Peyer's patch (tissue), 4 donors: ENCODE measurements around the gene NAXE. TPM values are rescaled to one million over a fixed set of nuclear protein-coding genes. Genes with fewer than 3 reads are reported as not detected.
"Not testable (repeated sequence)": the region's sequence is repeated elsewhere in the genome, so short reads cannot be mapped to it uniquely, and the experiment has no call there.

Source experiments
- DNase-seq, 3 donors: peaks; one replicate each; pipeline ENCODE4 v3.0.0-alpha.2; 2017 to 2019
- H3K27ac ChIP-seq, 4 donors: fragments of 200-600 bp; sonication (generic); one replicate each; pipeline ENCODE4 v1.5.1; 2016 to 2019
- H3K27me3 ChIP-seq, 2 donors: fragments of 200-600 bp; sonication (generic); one replicate each; pipeline ENCODE4 v1.5.1; 2019
- H3K36me3 ChIP-seq, 3 donors: fragments of 200-600 bp; sonication (generic); one replicate each; pipeline ENCODE4 v1.5.1; 2016 to 2019
- H3K4me1 ChIP-seq, 4 donors: fragments of 200-600 bp; sonication (generic); one replicate each; pipeline ENCODE4 v1.5.1; 2016 to 2019
- H3K4me3 ChIP-seq, 4 donors: fragments of 200-600 bp; sonication (generic); 1 replicate in 3 of 4; 2 replicates in 1 of 4; pipeline ENCODE4 v1.5.1; 2016 to 2019; ENCODE audit warnings: mild to moderate bottlenecking in 1 of 4
- H3K9me3 ChIP-seq, 4 donors: fragments of 200-600 bp; sonication (generic); one replicate each; pipeline ENCODE4 v1.5.1; 2016 to 2019; ENCODE audit warnings: mild to moderate bottlenecking in 1 of 4
- POLR2A ChIP-seq, 2 donors: fragments of 450-650 bp; IDR thresholded peaks; one replicate each; pipeline ENCODE4 v1.5.1; 2017; ENCODE audit warnings: antibody characterized with exemption in 2 of 2, mild to moderate bottlenecking in 2 of 2, moderate library complexity in 2 of 2
- total RNA-seq, 4 donors: library from RNA; depleted of rRNA; stranded (reverse); fragments of >200 nt; gene quantifications; one replicate each; pipeline ENCODE4 v1.1.0, GENCODE V29; 2016
- TF ChIP-seq, protein P1 (sequence below), 6 experiments: fragments of 450-650 bp in 4 of 6; fragments of 200-600 bp in 2 of 6; sonication (generic) in 1 of 6; IDR thresholded peaks; one replicate each; pipeline ENCODE4 v1.5.1; 2017 to 2019; ENCODE audit warnings: antibody characterized with exemption in 6 of 6, mild to moderate bottlenecking in 3 of 6, moderate library complexity in 1 of 6

NAXE gene
- total RNA-seq, 4 donors from 2014 or later = 38.0 to 96.5 (median 73.1) TPM

DNA sequence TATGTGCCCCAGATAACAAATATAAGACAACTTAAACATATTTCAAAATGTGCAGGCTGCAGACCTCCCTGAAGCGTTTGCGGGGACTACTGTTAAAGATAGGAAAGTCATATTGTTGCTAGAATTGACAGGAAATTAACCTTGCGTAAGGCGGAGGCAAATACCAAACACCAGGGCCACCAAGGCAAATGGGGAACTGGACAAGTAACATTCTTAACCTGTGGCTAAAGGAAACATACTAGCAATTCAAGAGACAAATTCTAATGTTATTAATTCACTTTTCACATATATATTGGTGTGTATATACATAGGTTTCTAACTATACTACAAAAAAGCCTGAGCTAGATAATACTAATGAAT, 34.5 kb downstream of the NAXE start:
- Histone ChIP-seq H3K4me3 (peak overlapping the region in 3 of 4 donors; percentile 46 to 55 (median 48)), H3K9me3 (no peaks in the 10 kb centered on the region), H3K4me1 (peaks cover 14 to 24% (median 20%) of the 10 kb centered on the region in 4 donors), H3K36me3 (no peaks in the 10 kb centered on the region), H3K27ac (peak overlapping the region in 1 of 4 donors; percentile 9), H3K27me3 (peaks cover 0 to 21% of the 10 kb centered on the region in 2 donors)
- TF ChIP-seq, protein P1, sequence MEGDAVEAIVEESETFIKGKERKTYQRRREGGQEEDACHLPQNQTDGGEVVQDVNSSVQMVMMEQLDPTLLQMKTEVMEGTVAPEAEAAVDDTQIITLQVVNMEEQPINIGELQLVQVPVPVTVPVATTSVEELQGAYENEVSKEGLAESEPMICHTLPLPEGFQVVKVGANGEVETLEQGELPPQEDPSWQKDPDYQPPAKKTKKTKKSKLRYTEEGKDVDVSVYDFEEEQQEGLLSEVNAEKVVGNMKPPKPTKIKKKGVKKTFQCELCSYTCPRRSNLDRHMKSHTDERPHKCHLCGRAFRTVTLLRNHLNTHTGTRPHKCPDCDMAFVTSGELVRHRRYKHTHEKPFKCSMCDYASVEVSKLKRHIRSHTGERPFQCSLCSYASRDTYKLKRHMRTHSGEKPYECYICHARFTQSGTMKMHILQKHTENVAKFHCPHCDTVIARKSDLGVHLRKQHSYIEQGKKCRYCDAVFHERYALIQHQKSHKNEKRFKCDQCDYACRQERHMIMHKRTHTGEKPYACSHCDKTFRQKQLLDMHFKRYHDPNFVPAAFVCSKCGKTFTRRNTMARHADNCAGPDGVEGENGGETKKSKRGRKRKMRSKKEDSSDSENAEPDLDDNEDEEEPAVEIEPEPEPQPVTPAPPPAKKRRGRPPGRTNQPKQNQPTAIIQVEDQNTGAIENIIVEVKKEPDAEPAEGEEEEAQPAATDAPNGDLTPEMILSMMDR (IDR thresholded peaks at IDR 0.05) = no peak
- no peak for TF ChIP-seq POLR2A (IDR thresholded peaks at IDR 0.05)
- no peak for DNase-seq

DNA sequence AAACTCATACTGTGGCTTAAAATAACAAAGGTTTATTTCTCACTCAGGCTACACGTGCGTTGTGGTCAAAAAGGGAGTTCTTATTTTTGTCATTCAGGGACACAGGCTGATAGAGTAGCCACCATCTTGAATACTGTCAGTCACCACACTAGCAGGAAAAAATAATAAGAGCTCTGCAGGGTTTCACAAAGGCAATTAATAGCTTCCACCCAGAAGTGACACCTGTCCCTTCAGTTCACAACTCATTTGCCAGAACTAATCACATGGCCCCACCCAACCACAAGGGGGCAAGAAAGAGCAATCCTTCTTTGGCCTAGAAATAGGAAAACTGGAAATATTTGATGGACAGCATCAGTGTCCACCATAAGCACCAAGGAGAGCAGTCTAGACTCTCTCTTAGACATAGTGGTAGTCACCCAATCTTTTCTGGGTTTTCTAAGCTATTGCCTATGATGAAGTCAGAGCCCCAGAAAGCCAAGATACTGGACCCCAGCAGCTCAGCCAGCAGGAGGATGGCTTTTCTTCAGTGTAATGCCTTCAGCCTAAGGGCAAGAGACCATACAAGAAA, 35.8 kb downstream of the NAXE start:
- peaks cover 0 to 21% of the 10 kb centered on the region in 2 donors for H3K27me3 ChIP-seq

DNA sequence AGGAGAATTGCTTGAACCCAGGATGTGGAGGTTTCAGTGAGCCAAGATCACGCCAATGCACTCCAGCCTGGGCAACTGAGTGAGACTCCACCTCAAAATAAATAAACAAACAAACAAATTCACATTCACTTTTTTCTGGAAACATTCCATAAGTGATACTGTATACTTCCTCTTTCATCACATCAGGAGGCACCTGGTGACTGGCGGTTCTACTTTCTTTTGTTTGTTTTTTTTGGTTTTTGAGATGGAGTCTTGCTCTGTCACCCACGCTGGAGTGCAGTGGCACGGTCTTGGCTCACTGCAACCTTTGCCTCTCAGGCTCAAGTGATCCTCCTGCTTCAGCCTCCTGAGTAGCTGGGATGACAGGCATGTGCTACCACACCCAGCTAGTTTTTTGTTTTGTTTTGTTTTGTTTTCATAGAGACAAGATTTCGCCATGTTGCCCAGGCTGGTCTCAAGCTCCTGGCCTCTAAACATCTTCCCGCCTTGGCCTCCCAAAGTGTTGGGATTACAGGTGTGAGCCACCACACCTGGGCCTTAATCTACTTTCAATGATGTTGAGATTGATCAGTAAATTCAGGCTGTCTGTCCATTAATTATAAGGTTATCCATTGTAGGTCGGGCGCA, 38.4 kb downstream of the NAXE start:
- Histone ChIP-seq H3K27ac (no peak overlapping the region), H3K4me3 (no peak overlapping the region), H3K9me3 (no peaks in the 10 kb centered on the region), H3K36me3 (no peaks in the 10 kb centered on the region), H3K4me1 (peaks cover 8 to 9% (median 8%) of the 10 kb centered on the region in 4 donors), H3K27me3 (peaks cover 0 to 6% of the 10 kb centered on the region in 2 donors)
- DNase-seq = no peak
- TF ChIP-seq, protein P1 (IDR thresholded peaks at IDR 0.05) = no peak
- TF ChIP-seq POLR2A (IDR thresholded peaks at IDR 0.05) = no peak

More for the DNA sequence above, 35.8 kb downstream of the NAXE start:
- Histone ChIP-seq H3K4me1 (peaks cover 14 to 24% (median 20%) of the 10 kb centered on the region in 4 donors), H3K9me3 (no peaks in the 10 kb centered on the region), H3K27ac (no peak overlapping the region), H3K4me3 (no peak overlapping the region), H3K36me3 (no peaks in the 10 kb centered on the region)
- peak in 2 of 3 donors; percentile 31 to 73 for DNase-seq
- no peak for TF ChIP-seq POLR2A (IDR thresholded peaks at IDR 0.05)
- TF ChIP-seq, protein P1 (IDR thresholded peaks at IDR 0.05) = peak; percentile 33 to 78 (median 61)

DNA sequence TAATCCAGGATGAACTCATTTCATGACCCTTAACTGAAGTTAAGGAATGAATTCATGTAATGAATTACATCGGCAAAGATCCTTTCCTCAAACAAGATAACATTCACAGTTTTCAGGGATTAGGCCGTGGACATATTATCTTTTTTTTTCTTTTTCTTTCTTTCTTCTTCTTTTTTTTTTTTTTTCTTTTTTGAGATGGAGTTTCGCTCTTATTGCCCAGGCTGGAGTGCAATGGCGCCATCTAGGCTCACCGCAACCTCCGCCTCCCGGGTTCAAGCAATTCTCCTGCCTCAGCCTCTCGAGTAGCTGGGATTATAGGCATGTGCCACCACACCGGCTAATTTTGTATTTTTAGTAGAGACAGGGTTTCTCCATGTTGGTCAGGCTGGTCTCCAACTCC, 39.6 kb downstream of the NAXE start:
- not testable (repeated sequence) for H3K27me3 ChIP-seq, H3K4me1 ChIP-seq, H3K4me3 ChIP-seq, H3K36me3 ChIP-seq, H3K9me3 ChIP-seq, DNase-seq, H3K27ac ChIP-seq

DNA sequence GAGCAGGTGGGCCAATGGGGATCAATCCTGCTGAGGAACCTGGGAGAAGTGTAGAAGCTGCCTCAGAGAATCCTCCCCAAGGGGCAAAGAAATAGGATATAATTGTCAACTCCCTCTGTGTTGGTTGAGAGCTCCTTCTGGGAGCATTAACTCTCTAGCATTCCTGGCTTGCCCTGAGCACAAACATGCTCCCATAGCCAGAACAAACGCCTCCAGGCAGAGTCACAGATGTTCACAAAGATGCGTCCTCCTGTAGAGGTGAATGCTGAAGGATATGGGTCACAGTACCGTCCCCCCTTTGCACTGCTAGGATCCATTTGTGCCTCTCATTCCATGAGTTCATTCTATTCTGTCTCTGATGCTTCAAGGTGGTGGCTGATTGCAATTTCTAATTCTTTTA, 40.8 kb downstream of the NAXE start:
- no peaks in the 10 kb centered on the region for H3K36me3 ChIP-seq
- H3K4me1 ChIP-seq = no peaks in the 10 kb centered on the region
- no peak overlapping the region for H3K27ac ChIP-seq
- H3K27me3 ChIP-seq = no peaks in the 10 kb centered on the region
- TF ChIP-seq POLR2A (IDR thresholded peaks at IDR 0.05) = no peak
- TF ChIP-seq, protein P1 (IDR thresholded peaks at IDR 0.05) = no peak
- DNase-seq = no peak
- no peak overlapping the region for H3K4me3 ChIP-seq
- H3K9me3 ChIP-seq = no peaks in the 10 kb centered on the region

DNA sequence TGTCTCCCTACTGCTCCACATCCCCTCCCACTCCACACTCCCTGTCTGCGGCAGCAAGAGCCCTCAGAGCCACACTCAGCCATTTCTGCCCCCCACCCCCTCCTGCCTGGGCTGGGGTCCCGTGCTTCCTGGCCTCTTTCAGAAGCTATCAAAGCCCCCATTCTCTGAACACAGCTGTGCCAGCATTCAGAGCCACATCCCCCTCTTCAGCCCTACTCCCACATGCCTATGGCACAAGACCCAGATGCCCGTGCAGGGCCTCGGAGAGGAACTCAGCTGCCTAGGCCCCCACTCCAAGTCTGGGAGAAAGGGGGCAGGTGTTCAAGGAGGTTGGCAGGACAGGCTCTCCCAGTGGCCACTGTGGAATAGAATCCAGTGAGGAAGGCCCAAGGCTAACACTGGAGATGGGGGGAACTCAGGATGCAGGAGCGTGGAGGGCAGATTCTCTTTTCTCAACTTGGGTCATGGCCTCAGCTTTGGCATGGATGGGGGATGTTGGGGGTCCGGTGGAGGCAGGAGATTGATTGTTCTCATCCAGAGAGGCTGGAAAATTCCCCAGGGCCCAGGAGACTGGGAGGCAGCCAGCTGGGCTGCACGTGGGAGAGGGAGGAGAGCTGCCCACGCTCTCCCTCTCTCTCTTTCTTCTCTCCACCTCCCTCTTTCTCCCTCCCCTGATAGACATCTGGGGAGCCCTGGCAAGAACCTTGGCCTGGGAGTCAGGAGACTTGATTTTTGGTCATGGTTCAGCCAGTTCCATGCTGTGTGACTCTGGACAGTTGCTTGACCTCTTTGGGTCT, 46.8 kb downstream of the NAXE start:
- Histone ChIP-seq H3K36me3 (no peaks in the 10 kb centered on the region), H3K9me3 (no peaks in the 10 kb centered on the region), H3K4me3 (no peak overlapping the region), H3K27ac (no peak overlapping the region), H3K4me1 (peaks cover 0 to 15% (median 11%) of the 10 kb centered on the region in 4 donors), H3K27me3 (peaks cover 0 to 17% of the 10 kb centered on the region in 2 donors)
- TF ChIP-seq, protein P1 (IDR thresholded peaks at IDR 0.05) = no peak
- no peak for TF ChIP-seq POLR2A (IDR thresholded peaks at IDR 0.05)
- DNase-seq = no peak
